ENCODE measurements around the gene RPS6KB1. TPM values are rescaled to one million over a fixed set of nuclear protein-coding genes. Genes with fewer than 3 reads are reported as not detected.
"Not testable (repeated sequence)": the region's sequence is repeated elsewhere in the genome, so short reads cannot be mapped to it uniquely, and the experiment has no call there.

RPS6KB1 gene
- total RNA-seq, 6 experiments from 2014 or later: 25.5 to 30.2 (median 27.9) TPM

DNA sequence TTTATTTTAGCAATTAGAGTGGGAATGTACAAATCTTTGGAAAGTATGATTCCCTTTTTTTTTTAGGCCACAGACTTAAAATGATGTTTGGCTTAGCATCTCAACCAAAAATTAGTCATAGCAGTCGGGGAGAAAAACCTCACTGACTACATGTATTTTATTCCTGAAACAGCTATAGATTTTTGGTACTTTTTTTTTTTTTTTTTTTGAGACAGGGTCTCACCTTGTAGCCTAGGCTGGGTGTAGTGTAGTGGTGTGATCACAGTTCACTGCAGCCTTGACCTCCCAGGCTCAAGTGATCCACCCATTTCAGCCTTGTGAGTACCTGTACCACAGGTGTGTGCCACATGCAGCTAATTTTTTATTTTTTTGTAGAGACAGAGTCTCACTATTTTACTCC lies 48.2 kb downstream of the RPS6KB1 start:
- no peak for DNase-seq
- Mint-ChIP-seq H3K4me1 (ENCODE audit: low read depth) (no peaks in the 10 kb centered on the region), H3K9me3 (no peaks in the 10 kb centered on the region), H3K27me3 (ENCODE audit: insufficient read depth) (no peaks in the 10 kb centered on the region), H3K4me3 (no peak overlapping the region), H3K36me3 (ENCODE audit: low read depth) (peaks cover 10% of the 10 kb centered on the region; the same call in 1 of the 2 replicates), H3K27ac (no peak overlapping the region)
- TF ChIP-seq, protein P1, sequence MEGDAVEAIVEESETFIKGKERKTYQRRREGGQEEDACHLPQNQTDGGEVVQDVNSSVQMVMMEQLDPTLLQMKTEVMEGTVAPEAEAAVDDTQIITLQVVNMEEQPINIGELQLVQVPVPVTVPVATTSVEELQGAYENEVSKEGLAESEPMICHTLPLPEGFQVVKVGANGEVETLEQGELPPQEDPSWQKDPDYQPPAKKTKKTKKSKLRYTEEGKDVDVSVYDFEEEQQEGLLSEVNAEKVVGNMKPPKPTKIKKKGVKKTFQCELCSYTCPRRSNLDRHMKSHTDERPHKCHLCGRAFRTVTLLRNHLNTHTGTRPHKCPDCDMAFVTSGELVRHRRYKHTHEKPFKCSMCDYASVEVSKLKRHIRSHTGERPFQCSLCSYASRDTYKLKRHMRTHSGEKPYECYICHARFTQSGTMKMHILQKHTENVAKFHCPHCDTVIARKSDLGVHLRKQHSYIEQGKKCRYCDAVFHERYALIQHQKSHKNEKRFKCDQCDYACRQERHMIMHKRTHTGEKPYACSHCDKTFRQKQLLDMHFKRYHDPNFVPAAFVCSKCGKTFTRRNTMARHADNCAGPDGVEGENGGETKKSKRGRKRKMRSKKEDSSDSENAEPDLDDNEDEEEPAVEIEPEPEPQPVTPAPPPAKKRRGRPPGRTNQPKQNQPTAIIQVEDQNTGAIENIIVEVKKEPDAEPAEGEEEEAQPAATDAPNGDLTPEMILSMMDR (IDR thresholded peaks at IDR 0.05): no peak

DNA sequence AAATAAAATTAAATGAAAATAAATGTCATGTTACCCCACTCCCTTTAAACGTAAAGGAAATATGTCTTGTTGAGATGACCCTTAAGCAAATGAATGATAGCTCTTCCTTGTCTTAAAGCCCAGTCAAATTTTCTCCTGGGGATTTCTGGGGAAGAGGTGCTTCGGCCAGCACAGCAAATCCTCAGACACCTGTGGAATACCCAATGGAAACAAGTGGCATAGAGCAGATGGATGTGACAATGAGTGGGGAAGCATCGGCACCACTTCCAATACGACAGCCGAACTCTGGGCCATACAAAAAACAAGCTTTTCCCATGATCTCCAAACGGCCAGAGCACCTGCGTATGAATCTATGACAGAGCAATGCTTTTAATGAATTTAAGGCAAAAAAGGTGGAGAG lies 53.5 kb downstream of the RPS6KB1 start:
- not testable (repeated sequence) for H3K27me3 Mint-ChIP-seq (ENCODE audit: insufficient read depth); DNase-seq; H3K9me3 Mint-ChIP-seq; H3K4me1 Mint-ChIP-seq (ENCODE audit: low read depth); H3K4me3 Mint-ChIP-seq; H3K27ac Mint-ChIP-seq
- peaks cover 14% of the 10 kb centered on the region; the same call in 1 of the 2 replicates for H3K36me3 Mint-ChIP-seq (ENCODE audit: low read depth)

DNA sequence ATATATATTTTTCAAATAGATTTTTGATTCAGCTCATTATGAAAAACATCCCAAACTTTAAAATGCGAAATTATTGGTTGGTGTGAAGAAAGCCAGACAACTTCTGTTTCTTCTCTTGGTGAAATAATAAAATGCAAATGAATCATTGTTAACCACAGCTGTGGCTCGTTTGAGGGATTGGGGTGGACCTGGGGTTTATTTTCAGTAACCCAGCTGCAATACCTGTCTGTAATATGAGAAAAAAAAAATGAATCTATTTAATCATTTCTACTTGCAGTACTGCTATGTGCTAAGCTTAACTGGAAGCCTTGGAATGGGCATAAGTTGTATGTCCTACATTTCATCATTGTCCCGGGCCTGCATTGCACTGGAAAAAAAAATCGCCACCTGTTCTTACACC lies 54.4 kb downstream of the RPS6KB1 start:
- H3K9me3 Mint-ChIP-seq; H3K27ac Mint-ChIP-seq; DNase-seq; H3K4me1 Mint-ChIP-seq (ENCODE audit: low read depth); H3K27me3 Mint-ChIP-seq (ENCODE audit: insufficient read depth); H3K4me3 Mint-ChIP-seq: not testable (repeated sequence)
- peaks cover 11% of the 10 kb centered on the region; the same call in 1 of the 2 replicates for H3K36me3 Mint-ChIP-seq (ENCODE audit: low read depth)

DNA sequence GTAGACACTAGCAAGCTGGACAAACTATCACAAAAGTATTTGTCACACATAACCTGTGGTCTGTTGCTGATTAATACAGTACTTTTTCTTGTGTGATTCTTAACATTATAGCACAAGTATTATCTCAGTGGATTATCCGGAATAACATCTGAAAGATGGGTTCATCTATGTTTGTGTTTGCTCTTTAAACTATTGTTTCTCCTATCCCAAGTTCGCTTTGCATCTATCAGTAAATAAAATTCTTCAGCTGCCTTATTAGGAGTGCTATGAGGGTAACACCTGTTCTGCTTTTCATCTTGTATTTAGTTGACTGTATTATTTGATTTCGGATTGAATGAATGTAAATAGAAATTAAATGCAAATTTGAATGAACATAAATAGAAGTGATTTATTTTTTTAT lies 57.1 kb downstream of the RPS6KB1 start:
- Mint-ChIP-seq H3K4me3 (no peak overlapping the region), H3K36me3 (ENCODE audit: low read depth) (peaks cover 10% of the 10 kb centered on the region; the same call in 1 of the 2 replicates), H3K4me1 (ENCODE audit: low read depth) (no peaks in the 10 kb centered on the region), H3K27me3 (ENCODE audit: insufficient read depth) (no peaks in the 10 kb centered on the region), H3K9me3 (no peaks in the 10 kb centered on the region), H3K27ac (no peak overlapping the region)
- DNase-seq: no peak
- TF ChIP-seq, protein P1 (IDR thresholded peaks at IDR 0.05): no peak

DNA sequence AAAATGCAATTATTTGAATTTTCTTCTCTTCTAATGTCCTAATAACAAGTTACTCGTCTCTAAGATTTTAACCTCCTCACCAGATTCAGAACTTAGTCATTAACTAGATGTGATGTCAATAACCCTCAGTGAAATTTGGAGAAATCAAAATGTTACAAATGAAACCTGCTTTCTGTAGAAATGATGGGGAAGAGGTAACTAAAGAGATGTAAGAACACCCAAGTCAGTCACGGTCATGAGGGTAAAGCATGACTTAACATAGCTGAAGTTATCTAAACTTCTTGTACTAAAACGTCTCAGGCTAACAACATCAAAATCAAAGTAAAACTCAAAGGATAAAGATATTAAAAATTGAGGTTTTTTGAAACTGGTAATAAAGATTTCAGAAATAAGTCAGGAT lies 61.9 kb downstream of the RPS6KB1 start:
- TF ChIP-seq, protein P1 (IDR thresholded peaks at IDR 0.05): no peak
- no peak for DNase-seq
- H3K4me3 Mint-ChIP-seq: no peak overlapping the region
- H3K9me3 Mint-ChIP-seq: no peaks in the 10 kb centered on the region
- no peaks in the 10 kb centered on the region for H3K4me1 Mint-ChIP-seq (ENCODE audit: low read depth)
- no peaks in the 10 kb centered on the region for H3K27me3 Mint-ChIP-seq (ENCODE audit: insufficient read depth)
- H3K27ac Mint-ChIP-seq: no peak overlapping the region
- H3K36me3 Mint-ChIP-seq (ENCODE audit: low read depth): peaks cover 5% of the 10 kb centered on the region; the same call in 1 of the 2 replicates

DNA sequence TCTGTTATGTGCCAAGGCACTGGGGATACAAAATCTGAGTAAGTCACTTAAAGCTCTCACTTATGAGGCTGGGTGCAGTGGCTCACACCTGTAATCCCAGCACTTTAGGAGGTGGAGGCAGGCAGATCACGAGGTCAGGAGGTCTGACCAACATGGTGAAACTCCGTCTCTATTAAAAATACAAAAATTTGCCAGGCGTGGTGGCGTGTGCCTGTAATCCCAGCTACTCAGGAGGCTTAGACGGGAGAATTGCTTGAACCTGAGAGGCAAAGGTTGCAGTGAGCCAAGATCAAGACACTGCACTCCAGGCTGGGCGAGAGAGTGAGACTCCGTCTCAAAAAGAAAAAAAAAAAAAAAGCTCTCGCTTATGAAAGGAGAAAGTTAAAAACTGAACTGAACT lies 66.7 kb downstream of the RPS6KB1 start:
- peaks cover 13% of the 10 kb centered on the region for H3K4me1 Mint-ChIP-seq (ENCODE audit: low read depth)
- DNase-seq; H3K4me3 Mint-ChIP-seq; H3K36me3 Mint-ChIP-seq (ENCODE audit: low read depth); H3K9me3 Mint-ChIP-seq; H3K27ac Mint-ChIP-seq; H3K27me3 Mint-ChIP-seq (ENCODE audit: insufficient read depth): not testable (repeated sequence)

DNA sequence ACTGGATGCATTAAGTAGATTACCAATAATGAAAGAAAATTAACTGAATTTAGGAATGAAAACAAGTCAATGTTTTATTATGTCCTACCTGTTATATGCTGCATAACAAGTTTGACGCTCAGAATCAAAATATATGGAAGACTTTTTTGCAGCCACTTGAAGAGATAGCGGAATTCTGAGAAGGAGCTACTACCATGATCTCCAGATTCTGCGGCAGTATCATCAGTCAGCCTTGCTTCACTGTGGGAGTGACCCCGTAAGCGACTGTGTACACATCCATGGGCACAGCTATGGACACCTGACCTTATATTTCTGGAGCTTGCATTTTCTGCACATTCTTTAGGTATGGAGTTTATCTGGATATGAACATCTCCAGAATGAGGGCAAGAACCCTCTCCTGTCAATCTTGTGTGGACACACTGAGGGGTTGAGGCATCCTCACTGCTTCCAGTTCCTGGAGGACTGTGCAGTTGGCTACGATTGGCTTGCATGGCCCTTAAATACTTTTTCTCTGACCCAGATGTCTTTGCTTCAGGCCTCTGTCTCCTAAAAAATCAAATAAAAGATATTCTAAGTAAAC lies 69.9 kb downstream of the RPS6KB1 start:
- peaks cover 19% of the 10 kb centered on the region for H3K4me1 Mint-ChIP-seq (ENCODE audit: low read depth)
- peak overlapping the region; percentile 85 for H3K4me3 Mint-ChIP-seq
- no peak for DNase-seq

More for the DNA sequence above, 69.9 kb downstream of the RPS6KB1 start:
- Mint-ChIP-seq H3K27me3 (ENCODE audit: insufficient read depth) (0 out of 2 replicates have a peak, but pooled peaks cover under 1% of the 10 kb centered on the region), H3K36me3 (ENCODE audit: low read depth) (no peaks in the 10 kb centered on the region), H3K27ac (no peak overlapping the region), H3K9me3 (no peaks in the 10 kb centered on the region)
- TF ChIP-seq, protein P1 (IDR thresholded peaks at IDR 0.05): no peak
